GM19328 (cell line): ENCODE measurements around the gene CSPG5.

ENCODE experiments used
- ATAC-seq: cut with Tn5 transposase; IDR thresholded peaks from one replicate; pipeline ENCODE4 v1.9.1; 2021; ENCODE audit warnings: mild to moderate bottlenecking, moderate library complexity; ENCODE audit not compliant: unreplicated experiment

CSPG5 gene

GRCh38 chr3:47578691-47579632 lies at the start of gene CSPG5:
TSS of gene CSPG5 (minus strand) at chr3:47578865. CDS start at chr3:47578693, 172 bp downstream.
- ATAC-seq, result no peak

GRCh38 chr3:47628426-47628825 lies 49.8 kb upstream of the CSPG5 start:
- no peak for ATAC-seq

- no peak for ATAC-seq
These were observed 44.2 kb upstream of the CSPG5 start for GRCh38 chr3:47622671-47623461.

- no peak for ATAC-seq
These were observed 38.7 kb upstream of the CSPG5 start for GRCh38 chr3:47617086-47618010.

GRCh38 chr3:47614788-47615187 lies 36.1 kb upstream of the CSPG5 start:
- ATAC-seq, result no peak

- ATAC-seq, result no peak
These were observed 35.1 kb upstream of the CSPG5 start for GRCh38 chr3:47613722-47614121.

GRCh38 chr3:47612879-47613278 lies 34.2 kb upstream of the CSPG5 start:
- ATAC-seq, result no peak

GRCh38 chr3:47612178-47612577 lies 33.5 kb upstream of the CSPG5 start:
- no peak for ATAC-seq

GRCh38 chr3:47611576-47611975 lies 32.9 kb upstream of the CSPG5 start:
- no peak for ATAC-seq

- ATAC-seq, result no peak
These were observed 31.9 kb upstream of the CSPG5 start for GRCh38 chr3:47610583-47610982.

- no peak for ATAC-seq
These were observed 28.7 kb upstream of the CSPG5 start for GRCh38 chr3:47607335-47607734.

- no peak for ATAC-seq
These were observed 27.5 kb upstream of the CSPG5 start for GRCh38 chr3:47606165-47606564.

GRCh38 chr3:47605652-47606051 lies 27.0 kb upstream of the CSPG5 start:
- ATAC-seq, result no peak

GRCh38 chr3:47604145-47604544 lies 25.5 kb upstream of the CSPG5 start:
- ATAC-seq, result no peak

GRCh38 chr3:47603332-47603731 lies 24.7 kb upstream of the CSPG5 start:
- no peak for ATAC-seq

GRCh38 chr3:47601281-47601680 lies 22.6 kb upstream of the CSPG5 start:
- ATAC-seq, result no peak

GRCh38 chr3:47594792-47595191 lies 16.1 kb upstream of the CSPG5 start:
- ATAC-seq, result no peak

- ATAC-seq, result no peak
These were observed 13.6 kb upstream of the CSPG5 start for GRCh38 chr3:47592066-47592795.

- ATAC-seq, result no peak
These were observed 11.6 kb upstream of the CSPG5 start for GRCh38 chr3:47590216-47590615.

GRCh38 chr3:47588587-47588986 lies 9.9 kb upstream of the CSPG5 start:
- ATAC-seq, result no peak
